Skeletal muscle tissue (tissue), 4 donors: ENCODE measurements around the gene ARFRP1. TPM values are rescaled to one million over a fixed set of nuclear protein-coding genes. Genes with fewer than 3 reads are reported as not detected.
A peak's percentile ranks its signal among the peaks of the same experiment; 100 is the strongest.
"Not testable (repeated sequence)": the region's sequence is repeated elsewhere in the genome, so short reads cannot be mapped to it uniquely, and the experiment has no call there.

Experiments
- H3K27ac ChIP-seq: one replicate; pipeline ENCODE4 v1.7.0; 2013; ENCODE audit warnings: mild to moderate bottlenecking, low read depth, low read length, inconsistent platforms
- H3K27me3 ChIP-seq, 3 donors: one replicate each; pipeline ENCODE4 v1.7.0; 2013; ENCODE audit warnings: low read length in 3 of 3; ENCODE audit not compliant: control insufficient read depth in 3 of 3, insufficient read depth in 3 of 3
- H3K36me3 ChIP-seq, 3 donors: one replicate each; pipeline ENCODE4 v1.7.0; 2013; ENCODE audit warnings: low read length in 3 of 3; ENCODE audit not compliant: control insufficient read depth in 3 of 3, insufficient read depth in 3 of 3
- H3K4me1 ChIP-seq, 3 donors: one replicate each; pipeline ENCODE4 v1.7.0; 2013; ENCODE audit warnings: low read length in 3 of 3, mild to moderate bottlenecking in 3 of 3; ENCODE audit not compliant: control insufficient read depth in 3 of 3, insufficient read depth in 3 of 3
- H3K4me3 ChIP-seq, 3 donors: one replicate each; pipeline ENCODE4 v1.7.0; 2013; ENCODE audit warnings: low read length in 3 of 3
- H3K9ac ChIP-seq, 3 donors: one replicate each; pipeline ENCODE4 v1.7.0; 2013; ENCODE audit warnings: low read length in 3 of 3, mild to moderate bottlenecking in 3 of 3, moderate library complexity in 2 of 3, low read depth in 1 of 3
- H3K9me3 ChIP-seq, 3 donors: one replicate each; pipeline ENCODE4 v1.7.0; 2013; ENCODE audit warnings: low read length in 3 of 3; ENCODE audit not compliant: control insufficient read depth in 3 of 3
- total RNA-seq: library from RNA; depleted of rRNA; stranded (reverse); fragments of >200 nt; gene quantifications from one replicate; pipeline ENCODE4 v1.2.3, GENCODE V29; 2014
- donor health status: Osteomylitis.

The ARFRP1 gene
- total RNA-seq, 1 donor from 2014 or later: 13.0 TPM

DNA sequence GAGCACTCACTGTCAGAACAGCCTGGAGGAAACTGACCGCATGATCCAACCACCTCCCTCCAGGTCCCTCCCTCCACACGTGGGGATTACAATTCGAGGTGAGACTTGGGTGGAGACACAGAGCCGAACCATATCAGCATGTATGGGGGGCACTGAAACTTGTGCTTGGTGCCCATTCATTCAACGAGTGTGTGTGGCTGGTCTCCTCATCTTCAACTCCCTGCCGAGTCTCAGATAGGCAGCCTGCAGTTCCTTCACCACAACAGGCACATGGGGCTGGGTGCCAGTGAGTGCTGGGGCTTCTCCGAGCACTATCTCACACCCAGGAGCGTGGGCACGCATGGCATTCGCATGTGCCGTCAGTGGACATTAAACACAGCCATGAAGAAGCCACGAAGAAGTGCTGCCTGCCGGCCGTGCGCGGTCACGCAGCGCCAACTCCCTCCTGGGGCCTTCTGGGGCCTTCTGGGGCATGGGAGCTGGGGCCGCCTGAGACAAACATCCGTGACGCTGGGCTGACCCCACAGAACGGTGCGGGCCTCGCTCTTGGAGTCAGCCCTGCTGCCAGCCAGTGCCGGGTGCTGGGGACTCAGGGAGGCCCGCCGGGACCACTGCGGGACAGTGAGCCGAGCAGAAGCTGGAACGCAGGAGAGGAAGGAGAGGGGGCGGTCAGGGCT, 50.4 kb downstream of the ARFRP1 start:
- peak overlapping the region; percentile 89 for H3K27ac ChIP-seq
- no peaks in the 10 kb centered on the region for H3K9me3 ChIP-seq
- H3K4me1 ChIP-seq: peaks cover 24 to 34% (median 28%) of the 10 kb centered on the region in 3 donors
- H3K4me3 ChIP-seq: peak overlapping the region; percentile 95 to 97 (median 97)
- peak overlapping the region; percentile 95 to 96 (median 96) for H3K9ac ChIP-seq
- peaks cover 0 to 7% (median 4%) of the 10 kb centered on the region in 3 donors for H3K27me3 ChIP-seq
- H3K36me3 ChIP-seq: peaks cover 8 to 23% (median 15%) of the 10 kb centered on the region in 3 donors

DNA sequence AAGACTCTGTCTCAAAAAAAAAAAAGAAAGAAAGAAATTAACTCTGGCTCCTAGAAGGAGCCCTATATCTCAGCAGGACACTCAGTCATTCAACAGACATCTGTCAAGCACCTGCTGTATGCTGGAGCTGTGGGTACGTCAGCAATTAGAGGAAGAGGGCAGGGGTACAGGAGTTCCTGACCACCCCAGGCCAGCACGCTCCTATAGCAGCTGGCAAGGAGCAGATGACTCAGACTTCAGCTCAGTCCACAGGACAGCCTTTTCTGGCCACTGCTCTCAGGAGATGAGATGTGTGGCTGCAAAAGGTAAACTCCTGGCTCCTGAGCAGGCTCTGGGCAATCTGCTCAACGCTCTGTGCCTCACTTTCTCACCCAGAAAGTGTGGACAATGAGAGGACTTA, 51.3 kb downstream of the ARFRP1 start:
- H3K4me1 ChIP-seq: peaks cover 31 to 44% (median 32%) of the 10 kb centered on the region in 3 donors
- no peak overlapping the region for H3K27ac ChIP-seq
- H3K9ac ChIP-seq: peak overlapping the region in 1 of 3 donors; percentile 33
- H3K4me3 ChIP-seq: no peak overlapping the region
- H3K9me3 ChIP-seq: no peaks in the 10 kb centered on the region
- peaks cover 3 to 14% (median 6%) of the 10 kb centered on the region in 3 donors for H3K36me3 ChIP-seq
- H3K27me3 ChIP-seq: peaks cover 7 to 16% (median 14%) of the 10 kb centered on the region in 3 donors

GRCh38 chr20:63655249-63655648, 52.5 kb downstream of the ARFRP1 start:
- Histone ChIP-seq H3K27ac (no peak overlapping the region), H3K36me3 (peaks cover 0 to 5% (median 0%) of the 10 kb centered on the region in 3 donors), H3K4me1 (peaks cover 32 to 46% (median 34%) of the 10 kb centered on the region in 3 donors), H3K9me3 (no peaks in the 10 kb centered on the region), H3K9ac (no peak overlapping the region), H3K4me3 (no peak overlapping the region), H3K27me3 (peaks cover 13 to 23% (median 16%) of the 10 kb centered on the region in 3 donors)

- peaks cover 13 to 23% (median 16%) of the 10 kb centered on the region in 3 donors for H3K27me3 ChIP-seq
- H3K9ac ChIP-seq: peak overlapping the region in 1 of 3 donors; percentile 50
- H3K4me1 ChIP-seq: peaks cover 25 to 42% (median 29%) of the 10 kb centered on the region in 3 donors
- no peak overlapping the region for H3K4me3 ChIP-seq
- no peaks in the 10 kb centered on the region for H3K9me3 ChIP-seq
- H3K36me3 ChIP-seq: no peaks in the 10 kb centered on the region
- peak overlapping the region; percentile 44 for H3K27ac ChIP-seq
These were observed 53.7 kb downstream of the ARFRP1 start for GRCh38 chr20:63653974-63654668.

GRCh38 chr20:63653041-63653973, 54.5 kb downstream of the ARFRP1 start, which contains the start of gene STMN3:
STMN3 (minus strand) TSS chr20:63653424; CDS start chr20:63653345, 79 bp downstream.
- Histone ChIP-seq H3K36me3 (no peaks in the 10 kb centered on the region), H3K27me3 (peaks cover 13 to 23% (median 16%) of the 10 kb centered on the region in 3 donors), H3K4me1 (peaks cover 19 to 35% (median 26%) of the 10 kb centered on the region in 3 donors), H3K9me3 (no peaks in the 10 kb centered on the region), H3K9ac (peak within 1 kb of the TSS in 1 of 3 donors; percentile 50), H3K27ac (peak within 1 kb of the TSS; percentile 44), H3K4me3 (peak within 1 kb of the TSS in 2 of 3 donors; percentile 41 to 46)

DNA sequence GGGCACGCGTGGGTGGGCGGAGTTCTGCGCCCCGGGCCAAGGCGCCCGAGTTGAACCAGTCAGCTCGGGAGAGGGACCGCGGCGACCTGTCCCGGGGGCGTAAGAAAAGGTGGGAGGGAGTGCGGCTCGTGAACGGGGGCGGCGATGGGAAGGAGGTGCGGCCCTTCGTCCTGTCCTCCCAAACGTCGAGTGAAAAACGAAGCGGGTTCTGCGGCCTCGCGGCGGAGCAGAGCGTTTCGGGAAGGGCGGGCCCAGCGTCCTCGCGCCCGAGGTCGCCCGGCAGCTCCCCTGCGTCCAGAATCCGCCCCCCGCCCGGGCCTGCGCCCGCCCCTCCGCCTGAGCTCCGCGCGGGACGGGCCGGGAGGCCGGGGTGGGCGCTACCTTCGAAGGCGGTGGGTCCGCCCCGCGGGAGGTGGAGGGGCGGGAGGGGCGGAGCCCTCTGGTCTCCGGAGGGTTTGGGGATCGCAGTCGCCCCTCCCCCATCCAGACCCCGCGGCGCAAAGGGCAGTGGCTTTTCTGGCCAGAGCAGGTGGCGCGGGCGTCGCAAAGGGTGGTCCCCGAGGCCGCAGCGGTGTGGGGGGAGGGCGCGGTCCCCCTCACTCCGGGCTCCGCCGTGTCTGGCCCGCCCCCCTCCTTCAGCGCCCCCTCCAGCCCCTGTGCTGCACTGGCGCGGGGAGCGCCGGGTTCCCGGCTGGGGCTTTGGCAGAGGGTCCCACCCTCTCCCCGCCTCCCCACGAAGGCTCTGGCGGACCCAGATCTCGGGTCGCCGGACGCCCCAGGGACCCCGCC, 55.4 kb downstream of the ARFRP1 start:
- H3K9ac ChIP-seq: peak overlapping the region in 1 of 3 donors; percentile 40
- H3K36me3 ChIP-seq: no peaks in the 10 kb centered on the region

GRCh38 chr20:63651942-63652191, 55.9 kb downstream of the ARFRP1 start:
- peak overlapping the region in 1 of 3 donors; percentile 46 for H3K4me3 ChIP-seq
- H3K27me3 ChIP-seq: peaks cover 13 to 26% (median 16%) of the 10 kb centered on the region in 3 donors
- no peaks in the 10 kb centered on the region for H3K36me3 ChIP-seq
- no peak overlapping the region for H3K27ac ChIP-seq
- H3K9ac ChIP-seq: no peak overlapping the region
- no peaks in the 10 kb centered on the region for H3K9me3 ChIP-seq
- peaks cover 9 to 20% (median 15%) of the 10 kb centered on the region in 3 donors for H3K4me1 ChIP-seq

More for the DNA sequence above, 55.4 kb downstream of the ARFRP1 start:
- Histone ChIP-seq H3K9me3 (no peaks in the 10 kb centered on the region), H3K4me3 (peak overlapping the region in 2 of 3 donors; percentile 41 to 46), H3K27ac (no peak overlapping the region), H3K27me3 (peaks cover 13 to 26% (median 16%) of the 10 kb centered on the region in 3 donors), H3K4me1 (peaks cover 14 to 26% (median 19%) of the 10 kb centered on the region in 3 donors)

GRCh38 chr20:63650486-63650885, 57.3 kb downstream of the ARFRP1 start:
- H3K27ac ChIP-seq, H3K36me3 ChIP-seq, H3K9ac ChIP-seq, H3K9me3 ChIP-seq, H3K4me3 ChIP-seq: not testable (repeated sequence)
- peaks cover 16 to 30% (median 17%) of the 10 kb centered on the region in 3 donors for H3K27me3 ChIP-seq
- peaks cover 9 to 19% (median 12%) of the 10 kb centered on the region in 3 donors for H3K4me1 ChIP-seq
